ENCODE measurements around the gene DNAJC30.

DNA sequence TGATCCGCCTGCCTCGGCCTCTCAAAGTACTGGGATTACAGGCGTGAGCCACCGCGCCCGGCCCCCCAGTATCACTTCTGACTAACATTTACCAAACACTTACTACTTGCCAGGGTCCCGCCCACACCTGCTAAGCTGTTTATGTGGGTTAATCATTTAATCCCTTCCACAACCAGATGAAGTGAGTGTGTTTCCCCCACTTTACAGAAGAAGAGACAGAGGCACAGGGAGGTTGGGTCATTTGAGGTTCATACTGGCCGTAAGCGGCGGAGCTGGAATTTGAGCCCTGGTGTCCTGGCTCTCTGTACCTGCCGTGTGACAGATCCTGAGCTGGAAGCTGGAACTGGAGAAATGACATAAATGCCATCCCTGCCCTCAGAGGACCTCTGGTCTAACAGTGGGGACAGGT lies 30.7 kb downstream of the DNAJC30 start:
- TF ChIP-seq, protein P1, sequence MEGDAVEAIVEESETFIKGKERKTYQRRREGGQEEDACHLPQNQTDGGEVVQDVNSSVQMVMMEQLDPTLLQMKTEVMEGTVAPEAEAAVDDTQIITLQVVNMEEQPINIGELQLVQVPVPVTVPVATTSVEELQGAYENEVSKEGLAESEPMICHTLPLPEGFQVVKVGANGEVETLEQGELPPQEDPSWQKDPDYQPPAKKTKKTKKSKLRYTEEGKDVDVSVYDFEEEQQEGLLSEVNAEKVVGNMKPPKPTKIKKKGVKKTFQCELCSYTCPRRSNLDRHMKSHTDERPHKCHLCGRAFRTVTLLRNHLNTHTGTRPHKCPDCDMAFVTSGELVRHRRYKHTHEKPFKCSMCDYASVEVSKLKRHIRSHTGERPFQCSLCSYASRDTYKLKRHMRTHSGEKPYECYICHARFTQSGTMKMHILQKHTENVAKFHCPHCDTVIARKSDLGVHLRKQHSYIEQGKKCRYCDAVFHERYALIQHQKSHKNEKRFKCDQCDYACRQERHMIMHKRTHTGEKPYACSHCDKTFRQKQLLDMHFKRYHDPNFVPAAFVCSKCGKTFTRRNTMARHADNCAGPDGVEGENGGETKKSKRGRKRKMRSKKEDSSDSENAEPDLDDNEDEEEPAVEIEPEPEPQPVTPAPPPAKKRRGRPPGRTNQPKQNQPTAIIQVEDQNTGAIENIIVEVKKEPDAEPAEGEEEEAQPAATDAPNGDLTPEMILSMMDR (IDR thresholded peaks at IDR 0.05) = no peak
- no peak for TF ChIP-seq RFX5 (IDR thresholded peaks at IDR 0.05; ENCODE audit: low read length)

Measured in SK-N-SH (cell line).